Body of pancreas (tissue), 4 donors: ENCODE results near the gene TBX20.
"Not testable (repeated sequence)": the region's sequence is repeated elsewhere in the genome, so short reads cannot be mapped to it uniquely, and the experiment has no call there.

Experiments
- CTCF ChIP-seq, 7 experiments: fragments of 450-650 bp in 4 of 7; fragments of 200-600 bp in 3 of 7; sonication (generic) in 3 of 7; IDR thresholded peaks; one replicate each; pipeline ENCODE4 v1.5.1; 2016 to 2019; ENCODE audit warnings: antibody characterized with exemption in 7 of 7
- POLR2A ChIP-seq, 3 donors: fragments of 450-650 bp; IDR thresholded peaks; one replicate each; pipeline ENCODE4 v1.6.1; 2016; ENCODE audit warnings: antibody characterized with exemption in 3 of 3, mild to moderate bottlenecking in 2 of 3

- TF ChIP-seq POLR2A, CTCF (IDR thresholded peaks at IDR 0.05): not testable (repeated sequence)
Observed at GRCh38 chr7:35204850-35205249, 49.0 kb downstream of the TBX20 start.
